ENCODE results near the gene PDXK. TPM values are rescaled to one million over a fixed set of nuclear protein-coding genes. Genes with fewer than 3 reads are reported as not detected.

The PDXK gene
- total RNA-seq, 2 donors from 2014 or later, result 90.9 to 105 TPM

DNA sequence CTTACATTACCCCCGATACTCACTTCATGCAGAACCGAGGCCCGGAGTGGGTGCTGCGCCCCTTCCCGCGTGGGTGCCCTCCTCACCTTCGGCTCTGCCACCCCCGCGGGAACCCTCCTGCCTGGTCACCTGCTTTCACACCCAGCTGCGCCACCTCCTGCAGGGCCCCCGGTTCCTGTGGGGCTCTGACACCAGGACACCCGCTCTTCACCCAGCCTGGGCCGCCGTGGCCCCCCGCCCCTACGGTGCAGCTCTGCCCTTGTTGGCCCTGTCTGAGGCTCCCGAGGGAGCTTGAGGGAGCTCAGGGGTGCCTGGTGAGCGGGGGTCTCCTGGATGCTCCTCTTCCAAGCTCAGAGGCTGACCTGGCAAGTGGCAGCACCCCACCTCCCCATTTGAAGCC is 89.4 kb downstream of the PDXK start:
- no peak overlapping the region for H3K27ac ChIP-seq (ENCODE audit: low read depth, low read length)
- no peak overlapping the region for H3K9ac ChIP-seq (ENCODE audit: extremely low read depth, low read length, poor library complexity, severe bottlenecking)
- H3K9me3 Mint-ChIP-seq, result no peaks in the 10 kb centered on the region
- no peaks in the 10 kb centered on the region for H3K27me3 Mint-ChIP-seq (ENCODE audit: insufficient read depth)
- no peak overlapping the region for H3K4me3 Mint-ChIP-seq
- H3K27me3 ChIP-seq (ENCODE audit: control insufficient read depth, insufficient read depth, low read length, poor library complexity, severe bottlenecking), result no peaks in the 10 kb centered on the region
- no peak overlapping the region for H3K4me3 ChIP-seq (ENCODE audit: low read length)
- H3K36me3 Mint-ChIP-seq (ENCODE audit: low read depth), result peaks cover 15% of the 10 kb centered on the region
- no peaks in the 10 kb centered on the region for H3K9me3 ChIP-seq (ENCODE audit: control insufficient read depth, low read length)
- peaks cover 5% of the 10 kb centered on the region for H3K4me1 ChIP-seq (ENCODE audit: control insufficient read depth, insufficient read depth, low read length)
- TF ChIP-seq CTCF (conservative IDR thresholded peaks at IDR 0.05), result no peak
- 88 to 98% methylated on average over 14 to 18 of the region's 18 CpGs for WGBS, 2 experiments (ENCODE audit: insufficient coverage in 1 of 2, insufficient read length in 1 of 2)
- DNase-seq, result no peak
- H3K4me1 Mint-ChIP-seq, result peaks cover 2% of the 10 kb centered on the region
- peaks cover 13% of the 10 kb centered on the region for H3K36me3 ChIP-seq (ENCODE audit: control insufficient read depth, insufficient read depth, low read length)
- H3K27ac Mint-ChIP-seq, result no peak overlapping the region

DNA sequence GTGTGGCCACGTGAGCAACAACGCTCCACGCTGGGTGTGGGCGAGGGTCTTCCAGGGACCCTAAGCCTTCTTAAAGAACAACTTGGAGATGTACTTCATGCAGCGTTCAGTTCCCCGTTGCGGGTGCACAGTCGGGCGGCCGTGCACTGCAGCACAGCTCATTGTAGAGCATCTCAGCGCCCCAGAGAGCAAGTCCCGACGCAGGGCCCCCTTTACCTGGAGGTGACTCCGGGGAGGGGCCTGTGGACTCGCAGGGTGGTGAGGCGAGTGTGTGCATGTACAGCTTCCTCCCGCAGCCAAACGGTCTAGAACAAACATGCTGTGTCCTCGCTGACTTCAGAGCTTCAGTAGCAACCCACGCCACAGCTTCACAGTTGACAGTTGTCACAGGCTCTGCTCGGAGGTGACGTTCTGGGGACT is 89.9 kb downstream of the PDXK start:
- no peak for TF ChIP-seq CTCF (conservative IDR thresholded peaks at IDR 0.05)
- H3K9ac ChIP-seq (ENCODE audit: extremely low read depth, low read length, poor library complexity, severe bottlenecking), result no peak overlapping the region
- Mint-ChIP-seq H3K36me3 (ENCODE audit: low read depth) (peaks cover 12% of the 10 kb centered on the region), H3K27me3 (ENCODE audit: insufficient read depth) (no peaks in the 10 kb centered on the region), H3K9me3 (no peaks in the 10 kb centered on the region), H3K4me3 (no peak overlapping the region), H3K27ac (no peak overlapping the region), H3K4me1 (peaks cover 2% of the 10 kb centered on the region)
- H3K27ac ChIP-seq (ENCODE audit: low read depth, low read length), result no peak overlapping the region
- 91 to 92% methylated on average over 21 to 22 of the region's 22 CpGs for WGBS, 2 experiments (ENCODE audit: insufficient coverage in 1 of 2, insufficient read length in 1 of 2)
- H3K27me3 ChIP-seq (ENCODE audit: control insufficient read depth, insufficient read depth, low read length, poor library complexity, severe bottlenecking), result no peaks in the 10 kb centered on the region
- peaks cover 13% of the 10 kb centered on the region for H3K36me3 ChIP-seq (ENCODE audit: control insufficient read depth, insufficient read depth, low read length)
- H3K9me3 ChIP-seq (ENCODE audit: control insufficient read depth, low read length), result no peaks in the 10 kb centered on the region
- H3K4me1 ChIP-seq (ENCODE audit: control insufficient read depth, insufficient read depth, low read length), result peaks cover 5% of the 10 kb centered on the region
- no peak overlapping the region for H3K4me3 ChIP-seq (ENCODE audit: low read length)
- no peak for DNase-seq

- Mint-ChIP-seq H3K4me3 (no peak overlapping the region), H3K4me1 (peaks cover 2% of the 10 kb centered on the region), H3K27ac (no peak overlapping the region), H3K9me3 (no peaks in the 10 kb centered on the region), H3K27me3 (ENCODE audit: insufficient read depth) (no peaks in the 10 kb centered on the region), H3K36me3 (ENCODE audit: low read depth) (peaks cover 8% of the 10 kb centered on the region)
- DNase-seq, result no peak
- H3K9ac ChIP-seq (ENCODE audit: extremely low read depth, low read length, poor library complexity, severe bottlenecking), result no peak overlapping the region
- 91 to 94% methylated on average over 8 to 16 of the region's 16 CpGs for WGBS, 2 experiments (ENCODE audit: insufficient coverage in 1 of 2, insufficient read length in 1 of 2)
- TF ChIP-seq CTCF (conservative IDR thresholded peaks at IDR 0.05), result no peak
- H3K36me3 ChIP-seq (ENCODE audit: control insufficient read depth, insufficient read depth, low read length), result peaks cover 13% of the 10 kb centered on the region
- H3K4me1 ChIP-seq (ENCODE audit: control insufficient read depth, insufficient read depth, low read length), result peaks cover 5% of the 10 kb centered on the region
- H3K9me3 ChIP-seq (ENCODE audit: control insufficient read depth, low read length), result no peaks in the 10 kb centered on the region
- H3K4me3 ChIP-seq (ENCODE audit: low read length), result no peak overlapping the region
- no peaks in the 10 kb centered on the region for H3K27me3 ChIP-seq (ENCODE audit: control insufficient read depth, insufficient read depth, low read length, poor library complexity, severe bottlenecking)
- no peak overlapping the region for H3K27ac ChIP-seq (ENCODE audit: low read depth, low read length)
Observed at GRCh38 chr21:43809346-43809799, 90.4 kb downstream of the PDXK start.

Data from endodermal cell (in vitro differentiated cells).